NCI-H1092 treated with DMSO at 0.1 percent for 48 hours (cell line): ENCODE data around the gene TRDN.
"Not testable (repeated sequence)": the region's sequence is repeated elsewhere in the genome, so short reads cannot be mapped to it uniquely, and the experiment has no call there.

Source experiments
- DNase-seq: peaks from one replicate; lab custom pipeline; 2025; lab: John Stamatoyannopoulos, UW

Gene TRDN

DNA sequence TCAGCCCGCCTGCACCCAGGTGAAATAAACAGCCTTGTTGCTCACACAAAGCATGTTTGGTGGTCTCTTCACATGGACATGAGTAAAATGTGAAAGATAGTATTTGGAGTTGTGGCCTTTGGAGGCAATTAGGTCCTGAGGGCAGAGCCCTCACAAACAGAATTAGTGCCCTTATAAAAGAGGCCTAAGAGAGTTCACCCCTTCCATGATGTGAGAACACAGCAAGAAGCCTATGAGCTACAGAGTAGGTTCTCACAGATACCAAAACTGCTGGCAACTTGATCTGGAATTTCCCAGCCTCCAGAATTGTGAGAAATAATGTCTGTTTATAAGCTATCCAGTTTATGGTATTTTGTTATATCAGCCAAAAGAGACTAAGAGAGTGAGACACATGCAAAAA, 74.5 kb downstream of the TRDN start:
- DNase-seq = no peak

GRCh38 chr6:123559816-123560215, 76.9 kb downstream of the TRDN start:
- not testable (repeated sequence) for DNase-seq

GRCh38 chr6:123557474-123557873, 79.3 kb downstream of the TRDN start:
- not testable (repeated sequence) for DNase-seq

DNA sequence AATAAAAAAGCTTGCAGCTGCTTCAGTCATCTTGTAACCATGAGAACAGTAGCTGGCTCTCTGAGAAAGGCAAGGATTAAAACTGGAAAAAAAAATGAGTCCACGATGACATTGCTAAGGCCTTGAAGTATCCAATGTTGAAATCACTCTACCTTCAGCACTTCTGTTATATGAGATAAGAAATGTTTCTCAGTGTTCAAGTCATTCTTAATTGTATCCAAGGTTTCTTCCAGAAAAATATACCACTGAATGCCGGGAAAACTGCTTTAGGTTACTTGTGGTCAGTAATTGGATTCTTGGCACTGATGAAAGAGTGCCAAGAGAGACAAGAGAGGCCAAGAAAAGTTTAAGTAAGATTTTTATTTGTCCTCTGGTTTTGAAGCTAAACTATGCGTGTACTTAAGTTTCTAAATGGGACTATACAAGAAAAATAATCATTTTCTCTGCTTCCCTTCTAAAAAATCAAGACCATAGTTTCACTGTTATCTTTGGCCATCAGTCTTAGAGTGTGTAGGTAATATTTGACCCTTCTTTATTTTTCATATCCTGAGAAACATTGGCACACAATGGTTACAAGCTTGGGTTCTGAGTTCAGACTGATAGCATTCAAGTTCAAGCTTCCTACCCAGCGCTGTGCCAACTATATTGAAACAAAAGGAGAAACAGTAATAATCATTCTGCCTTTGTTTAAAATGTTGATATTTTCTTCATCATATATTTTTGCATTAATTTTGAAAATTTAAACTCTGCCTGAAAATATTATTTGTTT, 84.6 kb downstream of the TRDN start:
- DNase-seq = no peak

DNA sequence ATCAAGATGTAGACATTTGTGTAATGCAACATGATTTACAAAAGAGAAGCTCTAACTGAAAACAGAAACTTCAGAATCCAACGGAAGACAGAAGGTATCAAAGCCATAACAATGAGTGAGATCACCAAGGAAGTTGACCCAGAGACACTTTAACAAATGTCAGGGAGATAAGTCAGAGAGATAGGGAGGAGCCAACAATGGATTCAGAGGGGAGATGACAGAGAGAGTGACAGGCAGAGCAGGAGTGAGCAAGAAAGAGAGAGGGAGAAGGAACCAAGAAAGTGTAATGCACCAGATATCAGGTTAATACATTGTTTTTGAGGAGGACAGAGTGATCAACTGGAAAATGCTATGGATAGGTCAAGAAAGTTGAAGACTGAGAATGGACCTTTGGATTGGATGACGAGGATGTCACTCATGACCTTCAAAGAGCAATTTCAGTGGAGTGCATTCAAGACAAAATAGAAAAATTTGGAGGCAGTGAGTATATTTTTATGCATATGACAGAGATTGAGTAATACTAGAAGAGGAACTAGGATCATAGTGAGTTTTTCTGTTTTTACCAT, 86.6 kb downstream of the TRDN start:
- DNase-seq = no peak

DNA sequence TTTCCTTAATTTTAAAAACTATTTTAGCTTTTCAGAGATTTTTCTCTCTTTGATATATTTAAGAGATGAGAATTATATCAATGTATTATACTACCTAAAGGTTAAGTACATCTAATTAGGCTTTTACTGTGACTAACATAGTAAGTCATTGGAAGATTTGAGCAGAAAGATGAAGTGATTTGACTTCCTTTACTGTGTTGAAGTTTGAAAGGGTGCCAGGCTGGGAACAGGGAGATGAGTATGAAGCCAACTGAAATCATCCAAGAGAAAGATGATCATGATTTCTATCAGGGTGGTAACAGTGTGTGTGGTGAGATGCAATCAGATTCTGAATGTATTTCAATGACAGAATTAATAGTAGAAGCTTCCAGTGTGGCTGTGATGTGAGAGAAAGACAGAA, 87.3 kb downstream of the TRDN start:
- no peak for DNase-seq

DNA sequence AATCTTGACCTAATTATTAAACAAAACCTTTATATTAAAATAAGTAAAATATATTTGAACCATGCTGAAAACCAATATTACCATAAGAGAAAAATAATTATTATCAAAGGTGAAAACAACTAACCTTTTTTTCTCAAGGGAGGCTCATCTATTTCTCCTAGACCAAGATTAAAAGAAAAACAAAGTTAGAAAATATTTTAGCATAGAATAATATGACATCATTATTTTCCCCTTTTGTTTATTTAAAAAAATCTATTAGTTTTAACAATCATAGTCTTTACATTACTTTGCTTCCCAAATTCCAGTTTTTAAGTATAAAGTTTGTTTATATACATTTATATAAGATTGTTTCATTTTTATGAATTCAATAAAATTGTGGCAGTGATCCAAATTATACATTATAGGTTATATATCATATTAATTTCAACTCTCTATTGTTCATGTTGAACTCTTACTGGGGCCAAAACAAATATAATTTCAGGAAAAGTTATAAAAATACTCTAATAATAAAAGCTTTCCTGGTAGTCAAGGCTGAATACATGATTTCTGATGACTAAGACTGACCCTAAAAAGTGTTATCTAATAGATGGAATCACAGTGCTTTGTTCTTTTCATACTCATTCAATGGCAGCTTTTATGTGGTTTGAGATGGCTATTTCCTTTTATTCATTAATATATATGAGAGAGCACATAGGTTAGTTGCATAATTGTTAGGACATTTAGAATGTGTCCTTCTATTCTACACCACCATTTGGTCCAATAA, 89.4 kb downstream of the TRDN start:
- DNase-seq = no peak

DNA sequence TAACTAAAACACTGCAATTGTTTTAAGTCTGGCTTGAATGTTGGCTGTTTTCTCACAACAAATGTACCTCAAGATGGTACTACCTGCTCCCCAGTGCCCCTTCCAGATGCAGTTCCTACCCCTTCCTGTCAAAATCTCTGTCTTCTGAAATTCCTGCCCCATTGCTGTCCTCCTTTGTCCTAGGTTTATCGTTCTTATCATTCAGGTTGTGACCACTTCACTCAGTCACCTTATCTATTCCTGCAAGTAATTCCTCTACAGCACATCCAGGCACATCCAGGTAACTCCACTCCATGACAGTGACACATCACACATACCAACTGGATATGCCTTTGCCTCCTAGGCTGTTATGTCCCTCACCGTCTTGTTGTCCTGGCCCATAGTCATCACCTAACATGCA, 90.2 kb downstream of the TRDN start:
- no peak for DNase-seq

- no peak for DNase-seq
These were observed 95.3 kb downstream of the TRDN start for GRCh38 chr6:123541462-123541861.

DNA sequence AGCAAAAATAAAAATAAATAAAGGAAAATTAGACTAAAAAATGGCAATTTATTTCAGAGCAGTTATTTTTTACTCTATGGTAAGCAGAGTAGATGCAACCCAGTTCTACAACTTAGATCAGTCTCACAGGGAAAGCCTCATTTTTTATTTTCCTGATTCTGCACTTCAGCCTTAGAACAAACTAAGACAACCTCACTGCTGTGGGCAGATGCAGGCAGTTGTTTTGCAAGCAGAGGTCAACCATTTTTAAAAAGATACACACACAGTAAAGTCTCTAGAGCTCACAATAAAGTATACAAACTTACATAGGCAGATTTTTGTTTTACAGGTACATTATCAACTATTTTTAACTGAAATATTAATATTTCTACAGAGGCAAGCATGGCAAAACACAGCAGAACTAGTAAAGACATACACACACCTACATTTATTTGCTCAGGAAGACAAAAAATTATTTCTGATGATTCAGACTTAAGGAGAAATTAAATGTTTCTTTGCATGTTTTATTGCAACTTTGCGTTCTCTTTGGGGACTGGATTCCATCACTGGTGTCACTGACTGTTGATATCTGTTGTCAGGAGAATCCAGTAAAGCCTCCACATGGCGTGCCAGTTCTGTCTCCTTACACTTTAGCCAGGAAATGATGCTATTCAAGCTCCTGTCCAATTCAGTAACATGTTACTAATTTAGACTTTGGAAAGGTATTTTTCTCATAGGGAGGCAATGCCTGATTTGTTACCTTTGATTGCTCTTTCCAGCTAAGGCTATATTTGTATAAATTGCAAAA, 102.7 kb downstream of the TRDN start:
- DNase-seq = no peak

- DNase-seq = no peak
These were observed 106.9 kb downstream of the TRDN start for GRCh38 chr6:123529843-123530242.

- DNase-seq = no peak
These were observed 107.7 kb downstream of the TRDN start for GRCh38 chr6:123529058-123529457.

- no peak for DNase-seq
These were observed 109.3 kb downstream of the TRDN start for GRCh38 chr6:123527406-123527805.

GRCh38 chr6:123526128-123526527, 110.6 kb downstream of the TRDN start:
- DNase-seq = no peak

DNA sequence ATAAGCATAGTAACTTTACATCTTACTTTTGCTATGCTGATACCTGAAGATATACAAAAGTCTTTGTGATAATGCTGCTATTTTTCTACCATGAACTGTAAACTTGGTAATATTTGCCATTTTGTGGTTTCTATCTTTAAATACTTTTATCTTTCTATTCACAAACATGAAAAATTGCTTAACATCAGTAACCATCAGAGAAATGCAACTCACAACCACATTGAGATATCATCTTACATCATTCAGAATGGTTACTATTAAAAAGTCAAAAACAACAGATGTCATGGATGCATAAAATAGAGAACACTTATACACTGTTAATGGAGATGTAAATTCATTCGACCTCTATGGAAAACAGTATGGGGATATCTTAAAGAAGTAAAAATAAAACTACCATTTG, 112.0 kb downstream of the TRDN start:
- no peak for DNase-seq

- no peak for DNase-seq
These were observed 116.5 kb downstream of the TRDN start for GRCh38 chr6:123520217-123520616.

- no peak for DNase-seq
These were observed 117.6 kb downstream of the TRDN start for GRCh38 chr6:123519189-123519505.

DNA sequence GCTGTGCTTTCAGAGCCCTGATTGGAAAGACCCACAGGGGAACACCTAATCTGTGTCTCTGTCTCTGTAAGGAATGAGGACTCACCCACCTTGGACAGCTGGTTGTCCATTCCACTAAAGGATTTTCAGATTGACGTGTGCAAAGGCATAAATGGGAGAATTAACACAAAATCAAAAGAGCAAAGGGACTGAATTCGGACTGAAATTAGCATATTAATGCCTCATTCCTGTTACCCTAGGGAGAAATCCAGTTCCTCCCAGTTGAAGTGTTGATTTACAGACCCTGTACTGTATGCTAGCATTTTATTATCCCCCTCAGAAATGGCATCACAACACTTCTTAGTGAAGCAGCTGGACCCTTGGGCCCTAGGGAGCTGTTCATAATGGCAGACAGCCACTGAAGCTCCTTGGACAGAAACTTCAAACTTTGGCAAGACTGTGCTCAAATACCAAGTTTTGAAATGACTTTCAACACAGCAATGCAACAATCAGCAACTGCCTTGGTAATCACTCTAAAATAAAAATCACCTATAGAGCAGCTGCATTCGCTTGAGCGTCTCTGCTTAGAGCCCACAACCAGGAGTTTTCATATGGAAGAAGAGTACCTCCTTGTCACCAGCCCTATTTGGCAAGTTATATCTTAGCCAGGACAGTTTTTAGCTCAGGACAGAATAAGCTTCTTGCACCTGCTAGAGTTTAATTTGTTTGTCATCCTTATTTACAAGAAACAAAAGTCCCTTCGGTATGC, 118.1 kb downstream of the TRDN start:
- DNase-seq = no peak

DNA sequence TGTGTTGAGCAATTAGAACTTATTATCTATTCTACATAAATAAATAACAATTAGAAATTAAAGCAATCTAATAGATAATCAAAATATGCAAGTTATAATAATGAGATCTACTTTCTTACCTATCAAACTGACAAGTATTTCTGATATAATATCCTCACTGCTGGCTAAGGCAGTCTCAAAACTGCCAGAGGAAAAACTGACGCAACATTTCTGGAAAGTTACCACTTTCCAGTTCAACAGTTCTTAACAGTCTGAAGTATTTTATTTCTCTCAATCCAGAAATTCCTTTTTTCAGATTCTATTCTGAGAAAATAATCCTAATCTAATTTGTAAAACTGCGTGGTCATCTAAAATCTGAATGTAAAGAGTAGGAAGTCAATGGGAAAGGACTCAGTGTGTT, 121.0 kb downstream of the TRDN start:
- DNase-seq = no peak

GRCh38 chr6:123509112-123509511, 127.6 kb downstream of the TRDN start:
- DNase-seq = no peak

GRCh38 chr6:123508290-123508689, 128.5 kb downstream of the TRDN start:
- no peak for DNase-seq

DNA sequence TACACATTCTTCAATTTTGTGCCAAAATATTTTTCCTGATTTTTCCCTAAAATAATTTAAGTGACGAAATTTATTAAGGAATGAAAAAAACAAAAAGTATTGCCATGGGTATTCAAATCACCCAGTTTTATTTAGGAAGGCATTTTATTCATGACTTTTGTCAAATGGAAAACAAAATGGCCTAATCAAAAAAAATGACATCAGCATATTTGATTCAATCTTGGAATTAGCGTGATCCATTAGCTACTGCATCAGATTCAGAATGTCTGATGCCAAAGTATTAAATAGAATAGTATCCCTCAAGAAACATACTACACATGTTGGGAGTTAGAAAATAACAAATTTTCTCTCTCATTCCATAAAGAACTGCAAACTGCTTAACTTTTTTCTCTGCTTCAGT, 129.2 kb downstream of the TRDN start:
- no peak for DNase-seq
